Pancreas (tissue), 10 donors: Measurements from ENCODE around the gene N4BP3. TPM values are rescaled to one million over a fixed set of nuclear protein-coding genes. Genes with fewer than 3 reads are reported as not detected.
A peak's percentile ranks its signal among the peaks of the same experiment; 100 is the strongest.

Source experiments
- ATAC-seq, 4 donors: fragments of 200-7000 bp; cut with Tn5 transposase; one replicate each; pipeline versions ENCODE4 v1.8.0 to v1.9.1; 2020; ENCODE audit warnings: mild to moderate bottlenecking in 4 of 4, moderate library complexity in 4 of 4
- DNase-seq, 6 donors: peaks; one replicate each; pipeline ENCODE4 v3.0.0-alpha.2; 2020
- FAIRE-seq: peaks from 2 replicates; lab custom pipeline; 2012; peaks lifted over from hg19 to GRCh38; lab: Jason Lieb, UNC
- H3K27ac ChIP-seq, 4 donors: fragments of 200-600 bp; sonication (generic); 1 replicate in 3 of 4; 2 replicates in 1 of 4; pipeline versions ENCODE4 v1.5.0 to v1.8.0; 2020
- H3K27me3 ChIP-seq, 4 donors: fragments of 200-600 bp; one replicate each; pipeline ENCODE4 v1.8.0; 2021
- H3K36me3 ChIP-seq, 3 donors: fragments of 200-600 bp; sonication (generic) in 1 of 3; one replicate each; pipeline versions ENCODE4 v1.5.0 to v1.8.0; 2020 to 2021
- H3K4me1 ChIP-seq, 3 donors: fragments of 200-600 bp; one replicate each; pipeline ENCODE4 v1.8.0; 2021
- H3K4me3 ChIP-seq, 4 donors: fragments of 200-600 bp; sonication (generic) in 2 of 4; one replicate each; pipeline versions ENCODE4 v1.5.0 to v1.8.0; 2020 to 2021
- H3K9me3 ChIP-seq, 4 donors: fragments of 200-600 bp; one replicate each; pipeline ENCODE4 v1.8.0; 2021
- CTCF ChIP-seq, 4 donors: fragments of 200-600 bp; sonication (generic) in 3 of 4; IDR thresholded peaks; one replicate each; pipeline versions ENCODE4 v1.5.0 to v1.8.0; 2021; ENCODE audit warnings: antibody characterized with exemption in 4 of 4
- WGBS, 2 donors: extraction: QIAGEN DNeasy Blood & Tissue Kit; methylation state at CpG; one replicate each; pipeline ENCODE4 v1.1.7; 2013; 5-methylcytosine and 5-hydroxymethylcytosine counted together
- intact Hi-C, 3 donors: fragments of 100-400 bp; cut with DNase I; formaldehyde crosslinking; loops; one replicate each; pipeline versions ENCODE4 v1.11.1 to v1.14.2; 2022
- polyA plus RNA-seq, 2 donors: library from polyadenylated mRNA; stranded (reverse); fragments of 200-250 nt; gene quantifications; one replicate each; pipeline ENCODE4 v1.2.3, GENCODE V29; 2013
- total RNA-seq, 6 donors: library from RNA; stranded (reverse); fragmentation: NEBNext Ultra II Directional in 4 of 6; extraction: Animal tissue kit (Norgen Biotek cat#: 25700) in 4 of 6; gene quantifications; one replicate each; pipeline versions ENCODE4 v1.2.1 to v1.2.4, GENCODE V29; 2021 to 2023
- donor health status: healthy with polysubstance abuse.
- donor health status: DM: no; HTN: no; CAD: no; lungs with moderate emphysema.
- donor health status: DM: no; HTN: no; CAD: no.
- donor health status: control.
- donor health status: control.
- donor health status: Bipolar disorder and iron deficiency.
- donor health status: DM: yes; HTN: yes; CAD: no.
- donor health status: DM: no; HTN: no; CAD: no.
- donor health status: DM: no; HTN: no; CAD: no.
- donor health status: DM: yes; HTN: yes; CAD: no.

Gene N4BP3
- total and polyA plus RNA-seq, 8 donors, result 0.23 to 1.1 (median 0.59) TPM

- Histone ChIP-seq H3K4me3 (no peak overlapping the region), H3K36me3 (no peaks in the 10 kb centered on the region), H3K4me1 (peaks cover 0 to 3% (median 0%) of the 10 kb centered on the region in 3 donors), H3K27ac (no peak overlapping the region), H3K9me3 (no peaks in the 10 kb centered on the region), H3K27me3 (no peaks in the 10 kb centered on the region)
- TF ChIP-seq CTCF (IDR thresholded peaks at IDR 0.05), result no peak
- intact Hi-C loops, result loop anchor here in 1 of 3 donors (5.0 kb wide), 1 partner anchor 85 kb away; no protein-coding TSS in a partner anchor
- ATAC-seq (no peak), DNase-seq (no peak), FAIRE-seq (no peak)
- WGBS, 2 donors, result 61 to 75% methylated on average over 9 of the region's 9 CpGs
Observed at GRCh38 chr5:178162481-178162880, 49.1 kb downstream of the N4BP3 start.

- ATAC-seq, result peak; percentile 97 to 100 (median 100)
- peak; percentile 99 to 100 (median 99) for TF ChIP-seq CTCF (IDR thresholded peaks at IDR 0.05)
- Histone ChIP-seq H3K9me3 (no peaks in the 10 kb centered on the region), H3K4me3 (peak overlapping the region in 1 of 4 donors; percentile 17), H3K36me3 (no peaks in the 10 kb centered on the region), H3K27ac (no peak overlapping the region), H3K4me1 (peaks cover 0 to 3% (median 0%) of the 10 kb centered on the region in 3 donors), H3K27me3 (no peaks in the 10 kb centered on the region)
- DNase-seq, result peak; percentile 75 to 99 (median 92)
- intact Hi-C loops, result loop anchor here in 1 of 3 donors (5.0 kb wide), 1 partner anchor 87 kb away; no protein-coding TSS in a partner anchor
- WGBS, 2 donors, result 8 to 9% methylated on average over 29 to 33 of the region's 33 CpGs
- FAIRE-seq, result no peak
Observed at GRCh38 chr5:178163772-178164735, 50.7 kb downstream of the N4BP3 start.

GRCh38 chr5:178165581-178165980 is 52.2 kb downstream of the N4BP3 start:
- Histone ChIP-seq H3K4me1 (peaks cover 0 to 3% (median 0%) of the 10 kb centered on the region in 3 donors), H3K36me3 (no peaks in the 10 kb centered on the region), H3K9me3 (no peaks in the 10 kb centered on the region), H3K27me3 (no peaks in the 10 kb centered on the region), H3K27ac (no peak overlapping the region), H3K4me3 (peak overlapping the region in 1 of 4 donors; percentile 11)
- FAIRE-seq (no peak), DNase-seq (no peak), ATAC-seq (no peak)
- 25 to 26% methylated on average over 38 of the region's 38 CpGs for WGBS, 2 donors
- intact Hi-C loops, result no loop called here
- TF ChIP-seq CTCF (IDR thresholded peaks at IDR 0.05), result no peak

- Histone ChIP-seq H3K36me3 (no peaks in the 10 kb centered on the region), H3K9me3 (no peaks in the 10 kb centered on the region), H3K27me3 (no peaks in the 10 kb centered on the region), H3K4me3 (no peak overlapping the region), H3K4me1 (no peaks in the 10 kb centered on the region), H3K27ac (no peak overlapping the region)
- ATAC-seq (no peak), FAIRE-seq (no peak), DNase-seq (no peak)
- intact Hi-C loops, result no loop called here
- no peak for TF ChIP-seq CTCF (IDR thresholded peaks at IDR 0.05)
- 77 to 82% methylated on average over 2 of the region's 2 CpGs for WGBS, 2 donors
Observed at GRCh38 chr5:178170455-178170854, 57.1 kb downstream of the N4BP3 start.
